NCI-H345 (cell line): ENCODE measurements around the gene KIF4A.
A peak's percentile ranks its signal among the peaks of the same experiment; 100 is the strongest.
"Not testable (repeated sequence)": the region's sequence is repeated elsewhere in the genome, so short reads cannot be mapped to it uniquely, and the experiment has no call there.

Experiments
- DNase-seq: peaks from one replicate; lab custom pipeline; 2025; lab: John Stamatoyannopoulos, UW

The KIF4A gene, protein sequence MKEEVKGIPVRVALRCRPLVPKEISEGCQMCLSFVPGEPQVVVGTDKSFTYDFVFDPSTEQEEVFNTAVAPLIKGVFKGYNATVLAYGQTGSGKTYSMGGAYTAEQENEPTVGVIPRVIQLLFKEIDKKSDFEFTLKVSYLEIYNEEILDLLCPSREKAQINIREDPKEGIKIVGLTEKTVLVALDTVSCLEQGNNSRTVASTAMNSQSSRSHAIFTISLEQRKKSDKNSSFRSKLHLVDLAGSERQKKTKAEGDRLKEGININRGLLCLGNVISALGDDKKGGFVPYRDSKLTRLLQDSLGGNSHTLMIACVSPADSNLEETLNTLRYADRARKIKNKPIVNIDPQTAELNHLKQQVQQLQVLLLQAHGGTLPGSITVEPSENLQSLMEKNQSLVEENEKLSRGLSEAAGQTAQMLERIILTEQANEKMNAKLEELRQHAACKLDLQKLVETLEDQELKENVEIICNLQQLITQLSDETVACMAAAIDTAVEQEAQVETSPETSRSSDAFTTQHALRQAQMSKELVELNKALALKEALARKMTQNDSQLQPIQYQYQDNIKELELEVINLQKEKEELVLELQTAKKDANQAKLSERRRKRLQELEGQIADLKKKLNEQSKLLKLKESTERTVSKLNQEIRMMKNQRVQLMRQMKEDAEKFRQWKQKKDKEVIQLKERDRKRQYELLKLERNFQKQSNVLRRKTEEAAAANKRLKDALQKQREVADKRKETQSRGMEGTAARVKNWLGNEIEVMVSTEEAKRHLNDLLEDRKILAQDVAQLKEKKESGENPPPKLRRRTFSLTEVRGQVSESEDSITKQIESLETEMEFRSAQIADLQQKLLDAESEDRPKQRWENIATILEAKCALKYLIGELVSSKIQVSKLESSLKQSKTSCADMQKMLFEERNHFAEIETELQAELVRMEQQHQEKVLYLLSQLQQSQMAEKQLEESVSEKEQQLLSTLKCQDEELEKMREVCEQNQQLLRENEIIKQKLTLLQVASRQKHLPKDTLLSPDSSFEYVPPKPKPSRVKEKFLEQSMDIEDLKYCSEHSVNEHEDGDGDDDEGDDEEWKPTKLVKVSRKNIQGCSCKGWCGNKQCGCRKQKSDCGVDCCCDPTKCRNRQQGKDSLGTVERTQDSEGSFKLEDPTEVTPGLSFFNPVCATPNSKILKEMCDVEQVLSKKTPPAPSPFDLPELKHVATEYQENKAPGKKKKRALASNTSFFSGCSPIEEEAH

DNA sequence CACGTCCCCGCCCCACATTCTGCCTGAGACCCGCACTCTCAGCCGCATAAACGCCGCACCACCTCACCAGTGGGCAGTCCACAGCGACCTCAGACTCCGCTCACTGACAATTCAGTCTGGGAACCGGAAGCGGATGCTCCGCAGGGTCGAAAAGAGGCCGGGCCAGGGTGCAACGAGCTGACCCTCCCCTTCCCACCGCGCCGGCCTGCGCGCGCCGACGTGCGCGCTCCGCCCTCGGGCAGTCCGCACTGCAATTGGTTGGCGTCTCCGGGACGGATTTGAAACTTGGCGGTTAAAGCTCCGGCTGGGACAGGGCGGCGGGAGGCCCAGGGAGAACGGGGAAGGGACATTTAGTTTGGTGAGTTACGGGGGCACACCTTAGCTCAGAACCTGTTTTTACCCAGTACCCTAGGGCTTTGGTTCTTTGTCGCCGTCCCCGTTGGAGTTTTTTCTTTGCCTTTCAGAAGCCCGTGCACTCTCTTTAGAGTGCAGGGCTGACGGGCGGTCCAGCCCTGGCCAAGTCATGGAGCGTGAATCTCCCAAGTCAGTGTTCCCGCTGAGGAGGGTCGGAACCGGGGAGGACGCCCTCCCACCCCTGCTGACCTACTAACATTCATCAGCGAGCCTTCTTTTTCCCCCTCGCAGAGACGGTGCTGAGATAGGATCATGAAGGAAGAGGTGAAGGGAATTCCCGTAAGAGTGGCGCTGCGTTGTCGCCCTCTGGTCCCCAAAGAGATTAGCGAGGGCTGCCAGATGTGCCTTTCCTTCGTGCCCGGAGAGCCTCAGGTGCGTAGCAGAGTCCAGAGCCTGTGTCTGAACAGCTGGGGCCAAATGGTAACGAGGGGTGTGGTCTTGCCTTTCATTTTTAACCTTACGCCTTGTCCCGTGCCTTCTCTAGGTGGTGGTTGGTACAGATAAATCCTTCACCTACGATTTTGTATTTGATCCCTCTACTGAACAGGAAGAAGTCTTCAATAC lies at the start of gene KIF4A, which contains the start of gene PDZD11:
KIF4A (plus strand) TSS at position 312 of the 978 bp plus-strand sequence; CDS start at position 667, 355 bp downstream.
PDZD11 (minus strand) TSS at position 135 of the 978 bp plus-strand sequence. CDS start 586 bp downstream, outside the sequence.
- peak; percentile 84 for DNase-seq

DNA sequence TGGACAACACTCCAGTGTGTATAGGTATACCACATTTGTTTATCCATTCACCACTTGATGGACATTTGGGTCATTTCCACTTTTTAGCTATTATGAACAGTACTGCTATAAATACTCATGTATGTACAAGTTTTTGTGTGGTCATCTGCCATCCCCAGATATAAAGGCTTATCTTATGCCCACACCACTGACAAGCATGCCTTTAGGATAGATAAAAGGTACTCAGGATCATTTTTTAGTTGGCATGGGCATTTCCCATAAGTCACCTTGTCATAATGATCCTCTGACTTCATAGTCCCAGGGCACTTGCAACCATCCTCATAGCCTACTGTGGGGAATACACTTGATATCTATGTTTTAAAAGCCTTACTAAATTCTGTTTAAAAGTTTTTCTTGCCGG lies 49.2 kb upstream of the KIF4A start:
- DNase-seq, result no peak

DNA sequence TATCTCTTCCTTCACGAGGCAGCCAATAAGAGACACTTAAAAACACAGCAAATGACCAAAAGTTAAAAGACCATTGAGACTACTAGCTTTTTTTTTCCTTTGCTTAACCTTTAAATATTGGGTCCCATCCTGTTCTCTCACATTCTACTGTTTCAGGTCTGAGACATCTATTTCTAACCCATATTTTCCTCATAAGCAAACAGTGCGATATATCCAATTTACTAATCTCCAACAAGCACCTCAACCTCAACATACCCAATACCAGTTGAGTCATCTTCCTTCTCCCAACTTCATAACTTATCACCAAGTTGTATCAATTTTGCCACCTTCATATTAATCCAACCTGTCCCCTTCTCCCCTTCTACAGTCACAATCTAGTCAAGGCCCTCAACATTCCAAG lies 48.4 kb upstream of the KIF4A start:
- DNase-seq, result no peak

DNA sequence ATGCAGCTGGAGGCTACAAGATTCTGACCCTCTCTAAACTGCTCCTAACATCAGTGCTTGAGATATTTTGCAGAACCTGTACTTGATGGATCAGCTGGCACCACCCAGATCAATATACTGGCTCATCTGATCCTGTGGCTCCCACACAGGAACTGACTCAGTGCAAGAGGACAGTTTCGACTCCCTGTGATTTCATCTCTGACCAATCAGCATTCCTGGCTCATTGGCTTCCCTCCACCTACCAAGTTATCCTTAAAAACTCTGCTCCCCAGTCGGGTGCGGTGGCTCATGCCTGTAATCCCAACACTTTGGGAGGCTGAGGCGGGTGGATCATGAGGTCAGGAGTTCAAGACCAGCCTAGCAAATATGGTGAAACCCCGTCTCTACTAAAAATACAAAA lies 46.3 kb upstream of the KIF4A start:
- DNase-seq, result not testable (repeated sequence)

DNA sequence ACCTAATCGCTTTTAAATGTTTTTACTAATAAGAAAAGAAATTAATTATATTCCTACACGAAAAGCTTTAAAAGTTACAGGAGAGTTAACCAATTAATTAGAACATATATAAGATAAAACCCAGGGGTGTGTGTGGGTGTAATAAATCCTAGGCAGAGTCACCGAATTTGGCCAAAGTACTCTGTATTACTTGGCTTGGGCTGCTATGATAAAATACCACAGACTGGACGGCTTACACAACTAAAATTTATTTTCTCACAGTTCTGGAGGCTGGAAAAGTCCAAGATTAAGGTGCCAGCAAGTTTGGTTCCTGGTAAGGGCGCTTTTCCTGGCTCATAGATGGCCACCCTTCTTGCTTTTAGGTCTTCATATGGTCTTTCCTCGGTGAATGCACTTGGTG lies 45.0 kb upstream of the KIF4A start:
- no peak for DNase-seq

DNA sequence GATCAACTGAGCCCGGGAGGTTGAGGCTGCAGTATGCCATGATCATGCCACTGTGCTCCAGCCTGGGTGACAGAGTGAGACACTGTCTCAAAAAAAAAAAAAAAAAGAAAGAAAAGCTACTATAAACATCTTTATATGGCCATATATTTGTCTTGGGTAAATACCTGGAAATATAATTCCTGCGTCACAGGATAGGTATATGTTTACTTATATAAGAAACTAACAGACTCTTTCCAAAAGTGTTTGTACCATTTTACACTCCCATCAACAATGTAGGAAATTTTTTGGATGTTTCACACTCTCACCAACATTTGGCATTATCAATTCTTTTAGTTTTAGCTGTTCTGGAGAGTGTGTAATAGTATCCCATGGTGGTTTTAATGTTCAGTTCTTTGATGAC lies 42.7 kb upstream of the KIF4A start:
- DNase-seq, result no peak

DNA sequence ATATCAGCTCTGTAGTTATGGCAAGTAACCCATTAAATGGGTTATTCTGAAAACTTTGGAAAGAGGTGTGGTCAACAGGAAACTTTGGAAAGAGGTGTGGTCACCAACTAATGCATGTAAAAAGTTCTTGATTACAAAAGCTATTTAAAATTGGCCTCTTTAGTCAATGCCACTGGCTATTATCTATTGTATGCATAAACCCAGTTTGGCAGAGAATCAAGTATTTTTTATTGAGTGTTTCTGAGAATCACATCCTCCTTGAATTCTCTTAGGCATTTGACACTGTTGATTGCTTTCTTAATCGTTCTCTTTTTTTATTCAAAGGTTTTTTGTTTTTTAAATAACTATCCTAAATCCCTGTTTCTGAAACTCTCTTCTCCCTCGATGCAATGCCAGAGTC lies 37.4 kb upstream of the KIF4A start:
- no peak for DNase-seq

DNA sequence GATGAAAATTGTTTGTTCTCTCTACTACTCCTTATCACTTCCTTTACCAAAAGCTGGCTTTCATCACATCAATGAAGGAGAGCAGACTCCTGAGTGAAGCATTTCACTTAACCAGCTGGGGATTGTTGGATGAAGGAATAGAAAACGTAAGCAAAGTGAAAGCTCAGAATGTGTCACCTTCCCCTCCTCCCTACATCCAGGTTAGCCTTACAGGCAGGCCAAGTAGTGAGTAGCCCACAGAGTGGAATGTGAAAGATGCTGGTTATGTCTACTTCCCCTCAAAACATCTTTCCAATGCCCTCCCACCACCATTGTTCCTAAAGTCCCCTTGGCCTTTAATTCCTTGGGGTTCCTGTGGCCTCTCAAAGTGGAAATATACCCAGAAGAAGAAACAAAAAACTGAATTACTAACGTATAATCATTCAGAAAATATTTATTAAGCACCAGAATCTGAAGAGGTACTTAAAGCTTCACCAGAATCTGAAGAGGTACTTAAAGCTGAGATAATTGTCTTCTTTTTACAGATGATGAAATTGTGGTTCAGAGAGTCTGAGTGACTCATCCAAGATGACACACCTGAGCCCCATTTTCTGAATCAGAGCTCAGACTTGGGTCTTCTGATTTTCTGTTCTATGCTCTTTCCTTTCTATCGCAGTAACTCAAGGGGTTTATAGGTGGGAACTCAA lies 36.4 kb upstream of the KIF4A start:
- DNase-seq, result no peak

DNA sequence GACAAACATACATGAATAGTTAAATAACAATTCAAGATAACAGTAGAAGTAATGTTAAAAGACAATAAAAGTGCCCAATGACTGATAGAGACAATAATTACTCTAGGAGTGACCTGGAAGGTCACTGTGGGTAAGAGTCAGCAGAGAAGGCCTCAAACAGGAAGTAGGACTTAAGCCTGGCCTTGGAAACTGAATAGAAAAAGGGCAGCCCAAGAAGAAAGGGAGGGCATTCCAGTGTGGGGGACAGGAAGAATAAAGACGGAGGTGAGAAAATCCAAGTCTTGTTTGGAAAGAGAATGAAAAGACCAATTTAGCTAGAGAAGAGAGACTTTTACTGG lies 35.9 kb upstream of the KIF4A start:
- DNase-seq, result no peak

DNA sequence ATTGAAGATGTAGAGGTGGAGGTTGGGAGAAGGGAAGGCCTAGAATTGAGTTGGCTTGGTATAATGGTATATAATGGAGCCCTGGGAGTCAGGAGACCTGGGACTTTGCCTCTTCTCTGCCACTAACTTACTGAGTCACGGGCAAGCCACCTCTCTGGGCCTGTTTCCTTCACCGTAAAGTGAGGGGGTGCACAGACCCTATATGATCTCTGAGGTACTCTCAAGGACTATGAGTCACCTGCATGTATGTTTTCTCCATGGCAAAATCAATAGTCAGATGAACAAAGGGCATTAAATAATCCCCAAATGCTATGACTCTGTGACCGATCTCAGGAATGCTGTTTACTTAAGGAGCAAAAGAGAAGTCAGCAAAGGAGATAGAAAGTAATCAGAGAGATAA lies 35.0 kb upstream of the KIF4A start:
- no peak for DNase-seq

DNA sequence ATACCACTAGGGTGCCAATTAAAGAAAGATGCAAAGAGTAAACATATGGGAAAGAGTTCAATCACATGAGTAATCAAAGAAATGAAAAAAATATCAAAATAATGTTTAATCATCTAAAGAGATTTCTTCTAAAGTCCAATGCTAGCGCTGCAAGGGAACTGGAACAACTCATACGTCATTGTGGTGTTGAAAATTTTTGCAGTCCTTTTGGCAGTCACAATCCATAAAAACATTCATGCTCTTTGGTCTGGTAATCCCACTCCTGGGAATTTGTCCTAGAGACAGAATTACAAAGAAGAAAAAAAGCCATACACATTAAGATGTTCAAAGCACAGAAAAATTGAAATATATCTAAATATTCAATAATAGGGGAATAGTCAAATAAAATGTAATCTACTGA lies 34.5 kb upstream of the KIF4A start:
- no peak for DNase-seq

DNA sequence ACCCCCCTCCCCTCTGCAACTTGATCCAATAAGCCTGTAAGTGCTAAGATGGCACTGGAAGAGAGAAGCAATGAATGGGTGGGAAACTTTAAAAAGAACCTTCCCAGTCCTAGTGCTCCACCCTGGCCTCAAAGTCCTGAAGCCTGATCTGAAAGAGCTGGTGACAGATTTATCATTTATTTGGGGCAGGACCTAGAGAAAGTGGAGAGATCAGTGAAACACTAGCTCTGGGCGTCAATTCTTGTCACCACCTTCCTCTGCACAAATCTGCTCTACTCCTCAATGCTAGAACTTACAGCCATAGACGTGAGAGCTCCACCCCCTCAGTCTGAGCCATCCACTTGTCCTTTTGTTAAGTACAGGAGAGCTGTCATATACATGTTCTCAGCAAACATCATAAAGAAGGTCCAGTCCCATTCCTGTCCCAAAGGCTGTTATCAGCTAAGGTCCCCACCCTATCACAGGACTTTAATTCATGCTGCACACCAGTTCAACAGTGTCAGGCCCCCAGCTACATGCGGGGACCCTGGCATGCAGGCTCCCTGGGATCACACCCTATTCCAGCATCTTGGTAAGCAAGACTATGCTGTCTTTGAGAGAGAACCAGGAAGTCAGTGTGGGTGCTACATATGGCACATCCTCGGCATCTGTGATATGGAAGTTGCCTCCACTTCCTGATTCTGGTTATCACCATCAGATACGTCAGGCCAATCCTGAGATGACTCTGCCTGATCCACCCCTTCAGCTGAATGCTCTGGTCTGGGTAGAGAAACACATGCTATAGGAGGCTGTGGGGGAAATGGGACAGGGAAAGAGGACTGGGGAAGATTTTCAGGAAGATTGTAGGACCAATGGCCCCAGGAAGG lies 32.2 kb upstream of the KIF4A start:
- DNase-seq, result no peak

DNA sequence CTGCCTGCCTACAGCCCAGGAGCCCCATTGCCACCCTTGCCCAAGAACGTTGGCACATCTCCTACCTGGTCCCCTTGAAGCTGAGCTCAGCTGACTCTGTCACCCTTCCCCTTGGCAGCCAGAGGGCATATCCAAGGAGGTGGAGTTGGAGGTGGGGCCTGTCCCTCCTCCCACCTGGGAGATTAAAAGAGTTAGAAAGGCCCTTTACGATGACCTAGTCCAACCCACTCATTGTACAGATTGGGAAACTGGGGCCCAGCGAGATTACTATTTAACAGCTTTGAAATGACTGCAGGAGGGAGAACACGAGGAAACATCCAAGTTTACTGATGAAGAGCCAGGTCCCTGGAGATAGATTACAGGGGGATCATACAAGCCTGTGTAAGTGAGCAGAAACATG lies 29.8 kb upstream of the KIF4A start, which contains the start of gene P2RY4:
P2RY4 (minus strand) TSS at position 101 of the 400 bp plus-strand sequence. CDS start 580 bp downstream, outside the sequence.
- DNase-seq, result no peak

DNA sequence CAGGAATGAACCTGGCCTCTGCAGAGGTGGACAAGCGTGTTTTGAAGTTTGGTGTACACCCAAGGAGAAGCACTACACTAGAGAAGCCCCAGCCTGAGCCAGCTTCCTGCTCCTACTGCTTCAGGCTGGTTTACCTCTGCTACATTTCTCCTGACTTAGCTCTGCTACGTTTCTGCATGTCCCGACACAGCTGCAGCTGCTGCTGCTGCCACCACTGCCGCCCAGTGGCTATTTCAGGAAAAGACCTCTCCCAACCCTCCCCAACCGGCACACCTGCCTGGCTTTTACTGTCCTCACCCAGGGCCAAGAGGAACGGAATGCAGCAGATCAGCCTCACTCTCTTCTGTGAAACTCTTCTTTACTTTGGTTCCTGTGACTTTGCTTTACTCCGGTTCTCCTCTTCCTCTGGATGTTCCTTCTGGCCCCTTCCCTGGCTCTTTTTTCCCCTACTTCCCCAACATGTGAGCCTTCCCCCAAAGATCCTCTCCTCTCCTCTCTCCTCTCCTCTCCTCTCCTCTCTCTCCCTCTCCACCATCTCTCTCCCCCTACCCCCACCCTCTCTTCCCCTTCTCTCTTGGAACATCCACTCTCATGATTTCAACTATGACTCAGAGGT lies 26.8 kb upstream of the KIF4A start:
- peak; percentile 62 for DNase-seq

DNA sequence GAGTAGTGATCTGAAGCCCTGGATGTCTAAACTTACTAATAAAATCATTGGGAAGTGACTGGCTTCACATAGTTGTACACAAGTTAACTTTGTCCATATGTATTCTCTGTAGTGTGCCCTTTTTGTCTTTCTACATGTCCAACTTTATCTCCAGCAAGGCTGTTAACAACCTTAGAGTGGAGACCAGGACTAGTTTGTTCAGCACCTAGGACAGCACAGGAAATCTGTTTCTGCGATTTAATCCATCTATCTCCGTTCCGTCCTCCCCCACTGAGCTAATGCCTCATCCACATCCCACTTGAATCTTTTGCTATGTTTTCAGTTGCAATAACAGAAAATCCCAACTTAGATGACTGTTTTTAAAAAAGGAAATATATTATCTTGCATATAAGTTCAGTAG lies 25.1 kb upstream of the KIF4A start:
- no peak for DNase-seq

DNA sequence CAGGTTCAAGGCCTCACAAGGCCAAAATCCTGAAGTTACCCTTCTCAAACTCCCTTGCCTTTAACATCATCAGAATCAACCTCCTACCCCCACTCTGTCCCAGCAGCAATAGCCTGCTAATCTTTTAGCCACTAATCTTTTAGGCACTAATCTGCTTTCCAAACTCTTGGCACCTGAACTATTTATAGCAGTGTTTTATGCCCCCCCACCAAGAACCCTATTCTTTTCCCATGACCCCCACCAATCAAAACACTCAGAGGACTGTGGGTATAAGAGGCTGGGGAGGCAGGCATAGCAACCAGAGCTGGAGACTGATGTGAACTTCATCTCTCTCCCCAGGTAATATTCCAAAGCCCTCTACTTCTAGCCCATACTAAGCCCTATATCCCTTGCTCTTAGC lies 21.9 kb upstream of the KIF4A start, which contains the start of gene ARR3:
ARR3 (plus strand) TSS at position 301 of the 400 bp plus-strand sequence. CDS start 1,052 bp downstream, outside the sequence.
- DNase-seq, result no peak

DNA sequence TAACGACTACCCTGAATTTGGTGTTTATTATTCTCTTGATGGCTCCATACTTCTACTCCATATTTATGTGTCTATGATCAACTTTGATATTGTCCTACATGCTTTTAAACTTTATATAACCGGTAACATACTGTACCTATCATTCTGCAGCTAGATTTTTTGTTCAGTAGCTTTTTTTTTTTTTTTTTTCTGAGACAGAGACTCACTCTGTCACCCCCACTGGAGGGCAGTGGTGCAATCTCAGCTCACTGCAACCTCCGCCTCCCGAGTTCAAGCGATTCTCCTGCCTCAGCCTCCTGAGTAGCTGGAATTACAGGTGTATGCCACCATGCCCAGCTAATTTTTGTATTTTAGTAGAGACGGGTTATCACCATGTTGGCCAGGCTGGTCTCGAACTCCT lies 15.9 kb upstream of the KIF4A start:
- not testable (repeated sequence) for DNase-seq

DNA sequence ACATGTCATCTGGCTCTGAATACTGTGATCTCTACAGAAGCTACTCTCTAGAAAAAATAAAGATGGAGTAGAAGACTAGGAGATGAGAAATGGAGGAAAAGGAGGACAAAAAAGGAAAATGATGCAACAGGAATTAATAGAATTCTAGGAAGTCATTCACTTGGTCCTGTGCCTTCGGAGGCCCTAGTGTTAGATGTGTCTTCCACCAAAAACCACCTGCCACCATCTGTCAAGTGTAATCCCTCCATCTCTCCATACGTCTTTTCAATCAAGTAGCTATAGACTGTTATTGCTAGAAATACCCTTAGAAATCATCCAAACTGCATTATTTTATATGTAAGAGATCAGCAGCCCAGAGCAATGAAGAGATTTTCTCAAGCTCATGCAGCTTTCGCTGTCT lies 10.8 kb upstream of the KIF4A start:
- DNase-seq, result no peak

DNA sequence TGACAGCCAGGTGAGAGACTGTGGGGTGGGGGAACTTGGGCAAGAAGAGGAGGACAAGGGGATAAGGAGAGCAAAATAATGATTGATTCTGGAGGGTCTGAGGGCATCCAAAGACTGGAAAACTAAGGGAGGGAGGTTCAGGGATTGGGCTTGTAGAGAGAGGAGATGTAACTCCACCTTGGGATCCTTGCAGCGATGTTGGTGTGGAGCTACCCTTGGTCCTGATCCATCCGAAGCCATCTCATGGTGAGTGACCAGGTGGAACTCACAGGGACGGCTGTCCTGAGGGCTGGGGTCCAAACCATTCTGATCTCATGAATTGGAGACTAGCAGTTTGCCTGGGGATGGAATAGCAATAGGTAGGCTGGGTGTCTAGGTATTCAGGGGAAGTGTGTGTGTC lies 9.3 kb upstream of the KIF4A start:
- no peak for DNase-seq
